Inflammatory macrophage treated with lipopolysaccharide for 1 hour (primary cell): Measurements from ENCODE around the gene PLIN3.
"Not testable (repeated sequence)": the region's sequence is repeated elsewhere in the genome, so short reads cannot be mapped to it uniquely, and the experiment has no call there.

Experiments
- DNase-seq, 2 donors: peaks; one replicate each; pipeline ENCODE4 v3.0.0-alpha.2; 2020 to 2022

Gene PLIN3

DNA sequence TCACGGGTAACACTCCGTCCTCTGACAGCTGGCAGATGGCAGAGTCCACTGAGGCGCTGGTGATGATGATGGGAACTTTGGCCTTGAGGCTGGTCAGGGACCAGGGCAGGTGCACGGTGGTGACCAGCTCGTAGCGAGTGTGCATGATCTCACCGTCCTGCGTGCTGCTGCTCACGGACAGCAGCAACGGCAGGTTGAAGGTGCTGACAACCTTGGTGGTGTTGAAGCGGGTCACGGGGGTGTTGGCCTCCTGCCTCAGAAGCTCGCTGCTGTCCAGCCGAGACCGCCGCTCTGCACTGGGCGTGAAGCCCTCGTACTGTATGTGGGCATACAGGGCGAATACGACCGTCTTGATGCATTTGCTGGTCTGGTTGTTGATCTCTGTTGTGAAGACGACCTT lies 23.6 kb upstream of the PLIN3 start:
- no peak for DNase-seq

DNA sequence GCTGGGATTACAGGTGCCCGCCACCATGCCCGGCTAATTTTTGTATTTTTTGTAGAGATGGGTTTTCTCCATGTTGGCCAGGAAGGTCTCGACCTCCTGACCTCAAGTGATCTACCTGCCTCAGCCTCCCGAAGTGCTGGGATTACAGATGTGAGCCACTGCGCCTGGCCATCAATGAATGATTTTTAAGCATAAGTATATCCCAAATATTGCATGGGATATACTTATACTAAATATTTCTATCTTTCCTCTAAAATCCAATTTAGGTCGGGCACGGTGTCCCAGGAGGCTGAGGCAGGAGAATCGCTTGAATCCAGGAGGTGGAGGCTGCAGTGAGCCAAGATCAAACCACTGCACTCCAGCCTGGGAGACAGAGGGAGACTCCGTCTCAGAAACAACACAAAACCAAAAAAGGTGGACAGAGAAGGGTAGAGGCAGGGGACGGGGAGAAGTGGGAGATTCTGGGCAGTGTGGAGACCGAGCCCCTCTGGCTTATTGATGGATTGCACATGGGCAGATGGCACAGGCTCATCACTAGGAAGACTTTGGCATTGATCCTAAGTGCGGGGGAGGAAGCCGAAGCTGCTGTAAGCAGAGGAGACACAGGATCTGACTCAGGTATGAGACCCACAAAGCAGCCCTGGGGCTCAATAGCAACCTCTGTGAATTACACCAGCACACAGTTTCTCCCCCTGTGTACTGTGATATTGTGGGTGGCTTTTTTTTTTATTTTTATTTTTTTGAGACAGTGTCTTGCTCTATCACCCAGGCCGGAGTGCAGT lies 21.8 kb upstream of the PLIN3 start:
- no peak for DNase-seq

GRCh38 chr19:4887803-4888202 lies 20.3 kb upstream of the PLIN3 start:
- DNase-seq: not testable (repeated sequence)

GRCh38 chr19:4884993-4885392 lies 17.5 kb upstream of the PLIN3 start:
- DNase-seq: not testable (repeated sequence)

DNA sequence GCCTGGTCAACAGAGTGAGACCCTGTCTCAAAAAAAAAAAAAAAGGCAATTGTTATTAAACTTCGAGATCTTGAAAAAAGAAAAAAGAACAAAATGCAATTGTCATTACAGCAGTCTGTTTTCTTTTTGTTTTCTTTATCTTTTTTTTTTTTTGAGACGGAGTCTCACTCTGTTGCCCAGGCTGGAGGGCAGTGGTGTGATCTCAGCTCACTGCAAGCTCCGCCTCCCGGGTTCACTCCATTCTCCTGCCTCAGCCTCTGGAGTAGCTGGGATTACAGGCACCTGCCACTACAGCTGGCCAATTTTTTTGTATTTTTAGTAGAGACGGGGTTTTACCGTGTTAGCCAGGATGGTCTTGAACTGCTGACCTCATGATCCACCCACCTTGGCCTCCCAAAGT lies 15.4 kb upstream of the PLIN3 start:
- not testable (repeated sequence) for DNase-seq

DNA sequence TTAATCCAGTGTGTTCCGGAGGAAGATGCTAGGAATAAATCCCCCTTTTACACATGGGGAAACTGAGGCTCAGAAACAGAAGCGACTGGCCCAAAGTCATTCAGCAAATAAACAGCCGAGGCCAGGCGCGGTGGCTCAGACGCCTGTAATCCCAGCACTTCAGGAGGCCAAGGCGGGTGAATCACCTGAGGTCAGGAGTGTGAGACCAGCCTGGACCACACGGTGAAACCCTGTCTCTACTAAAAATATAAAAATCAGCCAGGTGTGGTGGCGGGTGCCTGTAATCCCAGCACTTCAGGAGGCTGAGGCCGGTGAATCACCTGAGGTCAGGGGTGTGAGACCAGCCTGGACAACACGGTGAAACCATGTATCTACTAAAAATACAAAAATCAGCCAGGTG lies 11.6 kb upstream of the PLIN3 start:
- no peak for DNase-seq

- DNase-seq: no peak
Measured at GRCh38 chr19:4878491-4878968, 11.1 kb upstream of the PLIN3 start.

GRCh38 chr19:4877753-4878490 lies 10.5 kb upstream of the PLIN3 start:
- DNase-seq: no peak

DNA sequence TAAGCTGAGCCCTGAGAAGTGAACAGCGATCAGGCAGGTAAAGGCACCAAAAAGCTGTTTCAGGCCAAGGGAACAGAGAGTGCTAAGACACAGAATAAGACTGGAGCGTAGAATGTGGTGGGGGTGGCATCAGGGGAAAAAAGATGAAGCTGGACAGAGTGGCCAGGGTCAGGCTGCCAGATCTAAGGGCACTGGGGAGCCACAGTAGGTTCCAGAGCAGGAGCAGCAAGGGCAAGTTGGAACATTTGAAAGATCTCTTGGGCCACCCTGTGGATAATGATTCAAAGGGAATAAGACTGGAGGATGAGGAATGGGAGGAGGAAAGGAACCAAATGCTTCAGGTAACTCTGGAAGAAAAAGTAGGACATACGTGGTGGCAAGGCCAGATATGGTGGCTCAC lies 6.5 kb upstream of the PLIN3 start:
- no peak for DNase-seq

GRCh38 chr19:4871711-4872110 lies 4.2 kb upstream of the PLIN3 start:
- no peak for DNase-seq

- peak; percentile 85 to 91 for DNase-seq
Measured at GRCh38 chr19:4870025-4870700, 2.7 kb upstream of the PLIN3 start.

- no peak for DNase-seq
Measured at GRCh38 chr19:4868286-4868834, 893 bp upstream of the PLIN3 start.

DNA sequence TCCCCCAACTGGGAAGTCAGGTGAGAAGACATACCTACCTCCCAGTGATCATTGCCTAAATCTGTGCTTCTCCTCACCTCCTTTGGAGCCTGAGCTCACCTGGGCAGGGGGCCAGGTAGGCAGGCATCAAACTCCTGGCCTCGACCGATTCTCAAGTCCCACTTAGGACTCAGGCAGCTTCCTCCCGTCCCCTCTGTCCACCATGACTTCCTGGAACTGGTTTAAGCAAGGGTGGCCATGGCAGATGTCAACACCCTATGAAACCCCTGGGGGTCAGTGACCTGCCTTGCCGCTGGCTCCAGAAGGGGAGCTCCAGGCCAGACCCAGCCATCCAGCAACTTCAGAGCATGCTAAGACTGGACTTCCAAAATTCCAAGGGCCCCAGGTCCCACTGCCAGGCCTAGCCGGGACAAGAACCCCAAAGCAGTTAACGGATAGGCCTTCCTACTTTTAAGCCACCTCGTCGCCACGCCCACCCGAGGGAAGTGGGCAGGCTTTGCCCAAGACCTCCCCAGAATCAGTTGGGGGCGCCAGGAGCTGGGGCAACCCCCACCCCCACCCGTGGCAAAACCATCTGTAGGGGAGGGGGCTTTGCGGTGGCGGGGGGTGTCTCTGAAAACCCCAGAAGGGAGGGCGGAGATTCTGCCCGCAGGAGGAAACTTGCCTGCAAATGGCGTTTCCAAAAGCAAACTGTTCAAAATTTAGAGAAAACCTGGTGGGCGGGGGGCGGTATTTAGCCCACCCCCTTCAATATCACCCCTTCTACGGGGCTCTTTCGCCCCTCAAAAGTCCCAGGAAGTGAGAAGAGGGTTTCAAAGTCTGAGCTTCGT lies 657 bp downstream of the PLIN3 start:
- peak; percentile 66 to 75 for DNase-seq

GRCh38 chr19:4861147-4861546 lies 6.3 kb downstream of the PLIN3 start:
- DNase-seq: no peak

DNA sequence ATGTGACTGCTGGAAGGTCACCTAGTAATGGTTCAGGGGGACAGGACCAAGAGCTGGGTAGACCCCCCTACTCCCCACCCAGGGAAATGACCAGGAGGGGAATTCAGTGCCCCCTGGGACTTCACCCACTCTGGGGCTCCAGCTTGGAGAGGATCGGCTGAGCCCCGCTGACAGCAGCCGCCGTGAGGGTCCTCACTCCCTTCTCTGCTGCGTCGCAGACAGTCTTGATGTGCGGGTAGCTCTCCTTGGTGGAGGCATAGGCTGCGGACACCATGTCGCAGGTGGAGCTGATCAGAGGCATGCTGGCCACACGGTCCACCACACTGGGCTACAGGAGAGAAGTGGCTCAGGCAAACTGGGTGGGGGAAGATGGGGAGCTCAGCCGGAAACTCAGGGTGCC lies 7.8 kb downstream of the PLIN3 start:
- DNase-seq: no peak

- DNase-seq: not testable (repeated sequence)
Measured at GRCh38 chr19:4856468-4856867, 11.0 kb downstream of the PLIN3 start.

DNA sequence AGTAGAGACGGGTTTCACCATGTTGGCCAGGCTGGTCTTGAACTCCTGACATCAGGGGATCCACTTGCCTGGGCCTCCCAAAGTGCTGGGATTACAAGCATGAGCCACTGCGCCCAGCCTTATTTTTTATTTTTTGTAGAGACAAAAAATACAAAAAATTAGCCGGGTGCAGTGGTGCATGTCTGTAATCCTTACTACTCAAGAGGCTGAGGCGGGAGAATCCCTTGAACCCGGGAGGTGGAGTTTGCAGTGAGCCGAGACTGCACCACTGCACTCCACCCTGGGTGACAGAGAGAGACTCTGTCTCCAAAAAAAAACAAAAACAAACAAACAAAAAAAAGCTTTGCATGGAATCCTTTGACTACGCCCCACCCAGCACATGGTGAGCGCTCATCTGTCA lies 14.0 kb downstream of the PLIN3 start:
- DNase-seq: not testable (repeated sequence)

DNA sequence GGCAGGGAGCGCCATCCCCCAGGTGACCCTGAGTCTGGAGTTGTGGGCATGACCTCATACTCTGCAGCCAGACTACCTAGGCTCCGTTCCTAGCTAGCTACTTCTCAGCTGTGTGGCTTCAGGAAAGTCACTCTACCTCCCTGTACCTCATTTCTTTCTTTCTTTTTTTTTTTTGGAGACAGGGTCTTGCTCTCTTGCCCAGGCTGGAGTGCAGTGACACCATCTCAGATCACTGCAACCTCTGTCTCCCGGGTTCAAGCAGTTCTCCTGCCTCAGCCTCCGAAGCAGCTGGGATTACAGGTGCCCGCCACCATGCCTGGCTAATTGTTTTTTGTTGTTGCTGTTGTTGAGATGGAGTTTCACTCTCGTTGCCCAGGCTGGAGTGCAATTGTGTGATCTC lies 15.0 kb downstream of the PLIN3 start:
- DNase-seq: no peak

GRCh38 chr19:4851551-4852290 lies 15.7 kb downstream of the PLIN3 start:
- peak in 1 of 2 donors; percentile 65 for DNase-seq

DNA sequence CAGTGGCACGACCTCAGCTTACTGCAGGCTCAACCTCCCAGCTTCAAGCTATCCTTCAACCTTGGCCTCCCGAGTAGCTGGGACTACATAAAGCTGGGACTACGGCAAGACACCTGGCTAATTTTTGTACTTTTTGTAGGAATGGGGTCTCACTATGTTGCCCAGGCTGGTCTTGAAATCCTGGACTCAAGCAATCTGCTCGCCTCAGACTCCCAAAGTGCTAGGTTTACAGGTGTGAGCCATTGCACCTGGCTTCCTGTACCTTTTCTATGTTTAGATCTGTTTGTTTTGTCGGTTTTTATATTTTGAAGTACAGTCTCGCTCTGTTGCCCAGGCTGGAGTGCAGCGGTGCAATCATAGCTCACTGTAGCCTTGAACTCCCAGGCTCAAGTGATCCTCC lies 18.4 kb downstream of the PLIN3 start:
- DNase-seq: no peak

DNA sequence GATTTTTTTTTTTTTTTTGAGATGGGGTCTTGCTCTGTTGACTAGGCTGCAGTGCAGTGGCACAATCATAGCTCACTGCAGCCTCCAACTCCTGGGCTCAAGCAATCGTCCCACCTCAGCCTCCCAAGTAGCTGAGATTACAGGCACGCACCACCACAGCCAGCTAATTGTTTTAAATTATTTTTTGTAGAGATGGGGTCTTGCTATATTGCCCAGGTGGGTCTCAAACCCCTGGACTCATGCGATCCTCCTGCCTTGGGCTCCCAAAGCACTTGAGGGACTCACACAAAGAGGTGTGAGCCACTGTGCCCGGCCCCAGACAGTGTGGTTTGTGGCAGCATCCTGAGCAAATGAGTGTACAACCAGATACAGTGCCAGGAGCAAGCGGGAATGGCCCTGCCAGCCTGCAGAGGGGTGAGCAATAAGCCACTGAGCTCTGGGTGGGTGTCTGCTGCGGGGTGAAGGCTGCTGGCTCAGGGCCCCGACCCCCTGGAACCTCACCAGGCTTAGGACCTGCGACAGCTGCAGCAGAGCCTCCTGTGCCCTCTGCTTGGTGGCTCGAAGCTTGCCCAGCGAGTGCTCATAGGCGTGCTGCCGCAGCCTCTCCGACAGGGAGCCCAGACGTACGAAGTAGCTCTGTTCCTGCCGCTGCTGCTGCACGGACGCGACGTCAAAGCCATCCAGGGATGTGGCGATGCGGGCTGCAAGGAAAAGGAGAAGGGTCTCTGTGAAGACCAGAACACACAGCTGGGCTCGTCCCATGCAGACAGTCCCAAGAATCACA lies 20.1 kb downstream of the PLIN3 start:
- DNase-seq: no peak
